T-helper 9 cell (primary cell): Measurements from ENCODE around the gene PALMD.

Source experiments
- DNase-seq: peaks from one replicate; pipeline ENCODE4 v3.0.0-alpha.2; 2020

The PALMD gene

DNA sequence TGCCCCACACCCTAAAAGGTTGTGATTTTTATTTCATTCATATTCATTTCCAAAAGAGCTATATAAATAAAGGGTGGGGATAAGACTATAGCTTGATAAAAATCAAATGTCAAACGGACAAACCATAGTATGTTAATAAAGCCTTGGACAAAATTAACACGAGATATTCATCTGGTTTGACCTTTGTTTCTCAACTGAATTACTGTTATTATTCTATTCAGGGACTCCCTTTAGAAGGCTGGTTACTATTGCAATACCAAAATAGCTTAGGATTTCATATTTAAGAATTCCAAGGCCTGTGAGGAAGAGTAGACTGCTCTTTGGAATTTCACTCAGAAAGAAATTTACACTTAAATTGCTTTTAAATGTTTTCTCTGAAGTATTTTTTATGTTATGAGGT is 10.2 kb upstream of the PALMD start:
- DNase-seq = no peak

DNA sequence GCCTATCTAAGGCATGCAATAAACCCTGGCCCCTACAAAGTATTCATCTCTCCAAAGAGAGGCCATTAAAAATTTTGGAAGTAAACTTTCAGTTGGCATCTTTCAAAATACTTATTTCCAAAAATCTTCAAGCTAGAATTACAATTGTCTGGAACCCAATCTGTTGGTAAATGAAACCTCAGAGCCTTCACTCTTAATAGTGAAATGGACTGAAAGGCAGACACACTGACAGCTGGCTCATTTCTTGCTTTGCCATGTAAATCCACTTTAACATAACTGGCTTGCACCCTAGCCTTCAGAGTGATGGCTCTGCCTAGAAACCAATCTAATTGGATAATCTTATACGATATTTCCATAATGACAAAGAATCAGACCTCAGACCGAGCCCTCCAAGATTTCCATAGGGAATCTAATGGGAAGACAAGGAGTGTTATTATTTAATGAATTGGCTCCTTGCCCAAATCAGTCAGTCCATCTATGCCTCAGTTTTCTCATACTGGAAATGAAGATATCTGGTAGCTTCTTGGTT is 9.2 kb upstream of the PALMD start:
- DNase-seq = no peak

DNA sequence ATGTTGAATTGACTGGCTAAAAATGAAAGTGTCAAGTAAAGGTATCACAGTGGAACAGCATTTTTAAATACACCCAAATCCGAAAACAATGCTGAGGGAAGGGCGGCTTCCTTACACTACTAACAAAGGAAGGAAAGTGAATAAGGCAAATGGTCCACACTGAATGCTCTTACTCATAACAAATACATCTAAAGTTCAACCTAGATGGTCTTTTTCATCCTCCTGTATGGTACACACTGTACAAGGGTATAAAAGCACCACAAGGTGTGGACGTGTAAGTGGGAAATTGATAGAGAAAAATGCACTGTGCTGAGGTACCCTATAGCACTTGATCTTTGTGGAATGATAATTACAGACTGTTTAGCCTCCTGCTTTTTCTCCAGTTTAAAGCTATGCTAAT is 7.1 kb upstream of the PALMD start:
- DNase-seq = no peak

DNA sequence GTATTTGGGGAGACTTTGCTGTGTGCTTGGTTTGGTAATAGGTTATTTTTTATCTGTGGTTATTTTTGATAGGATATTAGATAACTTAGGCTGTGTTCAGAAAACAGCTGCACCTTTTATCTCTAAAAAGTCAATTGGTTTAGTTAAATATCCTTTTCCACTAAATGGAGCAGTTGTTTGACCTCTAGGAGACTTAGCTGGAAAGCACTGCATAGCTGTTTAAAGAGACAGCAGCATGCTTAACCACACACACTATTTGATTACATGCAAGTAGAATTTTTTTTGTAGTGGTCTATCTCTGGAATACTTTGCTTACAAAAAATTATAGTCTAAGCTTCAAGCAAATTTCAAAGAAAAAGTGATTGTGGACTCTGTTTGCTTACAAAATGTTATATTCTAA is 6.5 kb upstream of the PALMD start:
- DNase-seq = no peak

DNA sequence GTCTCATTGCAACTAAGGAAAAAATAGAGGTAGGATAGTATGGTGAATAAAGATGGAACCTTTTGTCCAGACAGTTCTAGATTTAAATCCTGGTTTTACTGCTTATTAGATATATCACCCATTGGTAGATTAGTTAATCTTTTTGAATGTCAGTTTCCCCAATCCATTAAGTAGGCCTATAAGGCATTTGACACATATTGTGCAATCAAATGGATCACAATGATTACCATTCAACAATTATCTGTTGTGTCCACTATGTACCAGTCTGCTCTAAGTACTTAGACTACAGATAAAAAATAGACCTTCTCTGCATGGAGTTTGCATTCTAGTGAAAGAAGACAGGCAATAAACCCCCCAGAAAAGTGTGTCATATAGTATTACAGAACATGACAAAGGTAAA is 6.0 kb upstream of the PALMD start:
- DNase-seq = no peak

DNA sequence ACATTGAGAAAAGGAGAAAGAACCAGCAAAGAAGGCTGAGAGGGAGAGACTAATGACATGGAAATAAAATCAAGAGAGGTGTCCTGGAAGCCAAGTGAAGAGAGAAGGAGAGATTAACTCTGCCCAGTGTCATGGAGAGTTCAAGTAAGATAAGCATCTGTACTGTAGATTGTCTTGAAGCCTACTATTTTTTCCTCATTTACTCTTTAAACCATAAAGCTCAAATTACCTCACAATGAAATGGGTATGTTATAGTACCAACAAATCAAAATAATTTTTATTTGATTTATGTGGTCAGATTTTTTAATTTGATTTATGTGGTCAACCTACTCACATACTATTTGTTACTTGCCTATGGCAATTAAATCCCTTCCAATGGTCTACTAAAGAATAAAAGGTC is 5.2 kb upstream of the PALMD start:
- DNase-seq = no peak

DNA sequence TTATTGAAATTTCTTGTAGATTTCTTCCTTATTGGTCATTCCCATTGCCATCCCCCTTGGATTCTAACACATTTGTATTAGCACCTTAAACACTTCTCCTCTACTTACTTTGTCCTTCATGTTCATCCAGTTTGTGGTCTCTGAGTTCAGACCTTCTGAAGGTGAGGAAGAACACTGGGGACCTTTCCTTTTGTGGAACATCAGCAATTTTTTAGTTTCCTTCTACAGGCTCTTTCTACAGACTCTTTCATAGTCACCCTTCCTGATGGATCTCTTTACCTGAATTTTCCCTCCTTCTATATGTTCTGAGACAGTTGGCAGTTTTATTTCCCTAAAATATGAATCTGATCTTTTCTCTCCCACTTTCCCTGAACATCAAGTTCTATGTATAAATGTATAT is 4.4 kb upstream of the PALMD start:
- no peak for DNase-seq

DNA sequence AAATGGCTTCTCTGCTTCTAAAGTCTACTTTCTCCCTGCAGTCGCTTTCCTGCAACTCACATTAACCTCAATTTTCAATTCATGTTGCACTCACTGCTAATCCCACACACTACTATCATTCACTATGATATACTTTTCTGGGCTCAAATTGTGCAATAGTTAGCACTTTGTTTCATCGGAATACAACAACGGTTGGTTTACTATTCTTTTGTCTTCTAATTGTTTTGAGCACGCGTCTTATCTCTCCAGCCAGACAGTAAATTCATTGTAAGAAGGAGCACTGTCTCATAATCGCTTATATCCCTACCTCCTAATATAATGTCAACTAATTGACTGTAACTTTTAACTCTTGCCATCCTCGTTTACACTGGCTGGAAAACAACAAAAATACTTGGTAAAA is 3.9 kb upstream of the PALMD start:
- DNase-seq = no peak

DNA sequence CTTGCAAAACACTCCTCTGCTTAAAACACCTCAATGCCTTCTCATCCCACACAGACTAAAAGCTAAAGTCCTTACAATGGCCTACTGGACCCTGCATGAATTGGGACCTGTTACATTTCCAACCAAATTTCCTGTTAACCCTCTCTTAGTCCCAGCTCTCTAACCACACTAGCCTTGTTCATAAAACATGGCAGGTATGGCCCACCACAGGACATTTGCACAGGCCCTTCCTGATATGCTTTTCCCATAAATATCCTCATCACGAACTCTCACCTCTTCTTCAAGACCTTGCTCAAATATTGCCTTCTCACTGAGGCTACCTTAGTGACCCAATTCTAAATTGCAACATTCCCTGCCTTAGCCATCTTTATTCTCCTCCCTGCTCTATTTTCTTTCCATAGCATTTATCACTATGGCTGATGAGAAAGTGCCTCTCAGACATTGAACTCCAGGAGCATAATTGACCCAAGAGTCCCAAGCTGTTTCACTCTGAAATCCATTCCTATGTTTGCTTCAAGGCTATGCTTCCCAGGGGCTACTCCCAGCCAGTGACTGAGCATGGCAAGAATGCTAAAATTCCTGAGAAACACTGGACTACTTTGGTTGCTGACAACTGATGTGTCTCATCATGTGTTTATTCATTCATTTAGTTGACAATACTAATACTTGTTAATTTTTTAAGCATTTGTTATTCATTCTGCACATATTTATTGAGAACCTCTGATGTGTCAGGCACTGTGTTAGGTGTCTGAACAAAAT is 2.7 kb upstream of the PALMD start:
- no peak for DNase-seq

DNA sequence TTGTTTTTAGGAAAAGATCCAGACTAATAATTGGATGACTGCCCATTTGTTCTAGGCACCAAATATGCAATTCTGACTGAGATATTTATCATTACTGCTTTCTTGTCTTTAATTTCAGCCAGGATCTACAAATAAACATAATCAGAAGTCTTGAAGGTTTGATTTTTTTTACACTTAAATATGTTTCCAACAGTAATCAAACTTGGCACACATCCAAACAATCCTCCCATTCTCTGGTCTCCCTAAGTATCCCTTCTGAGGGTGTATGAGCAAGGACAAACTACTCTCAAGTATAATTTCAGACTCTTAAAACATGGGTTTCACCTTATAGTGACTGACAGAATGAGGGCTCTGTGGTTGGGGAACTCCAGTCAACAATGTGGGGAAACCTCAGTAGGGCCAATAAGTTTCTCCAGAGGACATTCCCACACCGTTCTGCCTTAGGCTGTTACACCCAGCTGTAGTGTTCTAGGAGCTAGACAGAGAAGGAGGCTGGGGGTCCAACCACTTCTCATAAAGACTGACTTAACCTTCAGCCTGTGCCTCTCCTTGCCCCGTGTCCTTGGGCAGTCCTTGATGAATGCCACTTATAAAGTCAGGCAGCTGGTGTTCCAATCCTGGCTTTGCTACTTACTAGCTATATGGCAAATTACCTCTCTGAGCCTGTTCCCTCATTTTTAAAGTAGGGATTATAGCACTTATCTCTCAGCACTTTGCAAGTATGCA is 1.5 kb upstream of the PALMD start:
- DNase-seq = no peak

DNA sequence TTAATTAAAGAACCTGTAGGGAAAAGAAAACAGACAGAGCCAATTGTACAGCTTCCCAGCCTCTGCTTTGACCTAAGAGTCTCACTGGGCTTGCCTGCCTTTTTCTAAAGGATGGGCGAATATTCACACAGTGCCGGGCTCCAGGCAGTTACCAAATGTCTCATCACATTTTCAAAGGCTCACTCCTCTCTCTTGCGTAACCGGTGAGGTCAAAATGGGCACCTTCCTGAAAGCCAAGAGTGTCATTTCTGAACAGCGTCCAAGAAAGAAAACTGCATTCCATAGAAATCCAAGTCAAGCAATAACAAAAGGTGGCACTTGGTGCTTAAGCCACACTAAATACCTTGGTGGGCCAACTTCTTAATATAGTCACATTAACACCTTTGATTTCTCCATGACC is 710 bp upstream of the PALMD start:
- no peak for DNase-seq

DNA sequence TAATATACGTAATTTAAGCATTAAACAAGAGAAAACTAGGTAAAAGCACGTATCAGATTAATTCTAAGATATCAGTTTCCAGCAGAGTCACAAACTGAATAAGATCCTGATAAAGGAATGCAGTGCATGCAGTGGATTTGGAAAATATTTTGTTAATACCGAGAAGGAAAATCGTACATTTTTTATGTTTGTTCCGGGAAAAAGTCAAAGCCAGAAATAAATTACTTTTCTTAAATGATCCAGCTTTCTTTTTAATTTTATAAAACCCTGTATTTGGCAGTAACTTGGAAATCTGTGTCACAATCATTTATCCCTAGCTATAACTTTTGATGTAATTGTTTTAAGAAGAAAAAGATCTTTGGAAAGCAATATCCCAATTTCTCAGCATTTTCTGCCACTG is 955 bp downstream of the PALMD start:
- no peak for DNase-seq

DNA sequence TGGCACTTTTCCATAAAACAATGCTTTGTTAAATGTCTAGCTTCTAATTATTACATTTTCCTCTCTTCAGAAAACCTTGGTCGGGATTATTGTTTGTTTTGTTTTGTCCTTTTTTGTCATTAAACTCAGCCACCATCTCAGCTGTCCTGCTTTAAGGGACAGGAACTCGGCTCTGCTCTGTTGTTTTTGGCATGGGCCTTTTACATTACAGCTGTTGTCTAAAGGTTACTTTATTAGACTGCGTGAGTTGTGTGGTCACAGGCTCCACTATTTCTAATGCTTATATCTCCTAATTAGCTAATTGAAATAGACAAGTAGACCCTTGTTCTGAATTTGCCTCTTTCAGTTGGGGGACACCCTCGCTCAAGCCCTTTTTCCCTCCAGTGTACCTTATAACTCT is 1.6 kb downstream of the PALMD start:
- no peak for DNase-seq

DNA sequence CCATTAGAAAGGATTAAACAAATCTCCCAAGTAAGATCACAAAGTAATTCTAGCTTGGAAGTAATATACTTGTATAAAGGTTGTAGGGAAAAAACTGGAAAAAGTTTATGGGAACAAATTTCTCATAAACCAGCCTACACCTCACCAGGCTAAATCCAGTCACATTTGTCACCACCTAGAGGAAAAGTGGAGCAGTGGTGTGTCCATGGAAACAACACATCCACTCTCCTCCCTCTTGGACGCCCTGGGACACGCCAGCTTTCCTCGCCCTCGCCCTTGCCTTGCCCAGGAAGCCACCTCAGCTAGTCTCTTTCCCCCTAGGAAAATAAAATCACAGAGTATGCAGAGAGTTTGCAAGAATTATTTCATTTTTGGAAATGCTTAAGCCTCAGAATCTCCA is 2.2 kb downstream of the PALMD start:
- no peak for DNase-seq

DNA sequence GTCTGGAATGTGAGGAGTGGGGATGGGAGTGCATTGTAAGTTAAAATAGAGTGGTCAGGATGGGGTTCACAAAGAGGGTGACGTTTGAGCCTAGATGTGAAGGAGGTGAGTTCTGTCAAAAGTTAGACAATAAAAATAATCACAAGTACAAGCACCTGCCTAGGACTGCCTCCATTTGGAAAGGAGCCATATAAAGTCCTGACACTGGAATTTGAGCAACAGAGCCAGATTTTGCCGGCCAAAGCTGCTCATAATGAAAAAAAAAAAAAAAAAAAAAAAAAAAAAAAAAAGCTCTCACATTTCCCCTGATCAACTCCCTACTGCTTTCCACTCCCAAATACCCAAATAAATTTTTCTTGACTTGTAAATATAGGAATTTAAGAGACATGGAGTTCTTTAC is 4.1 kb downstream of the PALMD start:
- DNase-seq = no peak

DNA sequence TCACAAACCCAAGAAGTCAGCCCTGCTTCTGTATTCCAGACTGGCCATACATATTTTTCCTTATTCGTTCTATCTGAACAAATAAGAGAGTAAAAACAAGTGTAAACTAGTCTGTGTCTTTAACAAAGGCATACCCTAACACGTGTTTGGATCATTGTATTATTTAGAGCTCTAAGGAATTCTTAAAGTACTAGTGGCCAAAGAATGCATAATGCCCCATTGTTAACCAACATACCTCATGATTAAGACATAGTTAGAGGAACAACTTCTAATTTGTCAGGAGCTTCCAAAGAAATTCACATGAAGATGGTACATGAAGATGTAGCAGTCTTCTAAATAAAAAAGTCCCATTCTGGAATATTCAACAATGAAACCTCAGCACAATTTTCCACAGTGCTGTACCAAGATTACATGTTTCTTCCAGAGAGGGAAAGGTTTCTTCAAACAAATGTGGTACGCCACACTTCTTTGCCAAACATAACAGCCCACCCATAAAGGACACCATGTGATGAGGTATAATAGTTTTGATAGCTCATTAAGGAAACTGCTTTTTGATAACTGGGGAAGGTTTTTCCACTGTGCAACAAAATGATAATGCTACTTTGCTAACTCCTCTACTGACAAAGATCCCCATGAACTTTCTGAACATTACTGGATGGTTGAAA is 5.0 kb downstream of the PALMD start:
- DNase-seq = no peak

DNA sequence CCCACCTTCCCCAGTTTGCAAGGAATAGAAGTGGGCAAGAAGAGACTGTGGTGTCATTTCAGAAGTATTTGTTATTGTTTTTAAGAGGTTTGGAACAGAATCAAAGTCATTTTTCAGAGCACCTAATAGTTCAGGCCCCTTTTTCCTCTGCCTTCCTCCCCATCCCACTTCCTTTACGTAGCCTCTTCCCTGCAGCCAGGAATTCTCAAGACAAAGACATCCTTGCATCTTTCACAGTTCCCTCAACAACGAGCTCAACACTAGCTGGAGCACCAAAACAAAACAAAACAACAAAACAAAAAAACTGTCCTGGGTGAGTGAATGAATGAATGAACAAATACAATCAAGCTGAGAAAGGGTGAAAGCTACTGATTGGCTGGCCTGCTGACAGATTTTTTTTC is 7.0 kb downstream of the PALMD start:
- no peak for DNase-seq

DNA sequence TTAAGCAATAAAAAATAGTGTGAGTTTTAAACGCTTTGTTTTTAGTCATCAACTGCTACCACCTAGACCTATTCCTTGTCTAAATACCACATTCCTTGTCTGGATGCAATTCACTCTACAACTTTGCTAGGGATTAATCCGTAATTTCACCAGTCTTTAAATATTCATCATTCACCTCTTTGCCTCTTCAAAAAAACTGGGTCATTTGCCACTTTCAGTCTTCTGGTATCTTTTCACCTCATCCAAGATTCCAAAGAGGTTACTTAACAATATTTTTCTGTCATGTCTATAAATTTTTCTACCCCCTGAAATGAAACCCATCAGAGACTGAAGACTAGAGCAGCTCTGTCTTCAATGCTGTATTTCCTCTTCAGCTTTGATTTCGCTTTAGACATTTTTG is 9.5 kb downstream of the PALMD start:
- no peak for DNase-seq

DNA sequence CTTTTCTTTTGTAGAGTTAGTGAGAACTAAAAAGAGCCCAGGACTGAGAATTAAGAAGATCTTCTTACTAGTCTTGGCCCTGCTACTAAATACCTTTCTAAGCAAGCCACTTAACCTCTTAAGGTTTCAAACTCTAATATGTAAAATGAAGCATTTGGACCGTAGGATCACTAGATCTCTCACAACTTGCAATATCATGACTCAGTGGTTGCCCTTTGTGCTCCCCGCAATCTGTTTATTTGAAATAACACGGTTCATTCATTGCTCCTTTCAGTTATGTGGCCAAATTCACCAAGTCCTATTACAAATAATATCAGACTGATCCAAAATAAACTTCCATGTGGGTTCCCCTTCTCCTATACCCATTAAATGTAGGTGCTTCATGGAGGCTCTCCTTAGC is 10.8 kb downstream of the PALMD start:
- no peak for DNase-seq

DNA sequence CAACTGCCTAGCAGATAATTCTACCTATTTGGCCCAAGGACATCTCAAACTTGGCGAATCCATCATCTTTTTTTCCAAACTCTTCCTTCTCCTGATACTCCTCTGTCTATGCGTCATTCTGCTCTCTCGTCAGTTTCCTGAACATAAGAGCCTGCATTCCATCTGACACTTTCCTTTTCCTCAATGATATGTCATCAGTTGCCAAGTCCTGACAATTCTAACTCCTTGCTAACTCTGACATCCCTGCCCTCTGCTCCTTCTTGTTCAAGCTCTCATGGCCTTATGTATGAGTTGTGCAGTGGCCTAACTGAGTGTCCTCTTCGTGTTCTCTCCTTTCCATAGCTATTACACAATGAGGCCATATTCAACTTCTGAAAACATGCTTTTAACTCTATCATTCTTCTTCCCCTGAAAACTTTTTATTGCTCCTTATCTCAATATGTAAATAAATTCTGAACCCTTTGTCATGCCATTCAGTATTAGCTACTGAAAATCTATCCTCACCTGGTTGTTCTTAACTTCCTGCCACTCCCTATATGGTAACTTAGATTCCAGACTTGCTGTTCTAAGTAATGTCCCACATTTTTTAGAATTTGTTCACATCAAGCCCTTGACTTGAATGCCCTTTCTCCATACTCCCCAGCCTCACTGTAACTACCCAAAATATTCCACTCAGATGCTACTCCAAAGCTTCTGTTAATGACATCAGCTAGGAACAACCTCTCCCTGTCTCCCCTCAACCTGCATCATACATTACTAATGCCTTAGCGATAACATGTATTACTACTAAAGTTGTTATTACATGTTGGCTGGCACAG is 11.5 kb downstream of the PALMD start:
- no peak for DNase-seq

DNA sequence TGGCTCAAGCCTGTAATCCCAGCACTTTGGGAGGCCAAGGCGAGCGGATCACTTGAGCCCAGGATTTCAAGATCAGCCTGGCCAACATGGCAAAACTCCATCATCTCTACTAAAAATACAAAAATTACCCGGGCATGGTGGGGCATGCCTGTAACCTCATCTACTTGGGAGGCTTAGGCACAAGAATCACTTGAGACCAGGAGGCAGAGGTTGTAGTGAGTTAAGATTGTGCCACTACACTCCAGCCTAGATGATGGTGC is 12.0 kb downstream of the PALMD start:
- DNase-seq = no peak

DNA sequence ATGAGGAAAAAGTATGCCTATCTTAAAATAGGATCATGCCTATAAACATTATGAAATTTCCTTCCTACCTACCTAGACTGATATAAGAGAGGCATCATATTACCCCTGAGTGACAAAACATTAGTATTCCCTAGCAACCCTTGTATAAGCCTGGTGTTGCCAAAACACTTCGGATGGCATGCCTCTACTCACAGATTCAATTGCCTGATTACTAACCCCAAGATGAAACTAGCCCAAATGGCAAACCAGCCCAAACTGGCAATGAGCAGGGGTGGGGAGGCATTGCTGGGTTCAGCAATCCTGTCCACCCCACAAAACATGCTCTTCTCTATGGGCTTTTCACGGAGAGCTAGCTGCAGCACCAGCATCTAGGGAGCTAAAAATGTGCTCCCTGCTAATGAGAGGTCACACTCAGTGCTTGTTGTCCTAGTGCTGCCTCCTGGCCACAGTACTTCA is 13.9 kb downstream of the PALMD start:
- no peak for DNase-seq

DNA sequence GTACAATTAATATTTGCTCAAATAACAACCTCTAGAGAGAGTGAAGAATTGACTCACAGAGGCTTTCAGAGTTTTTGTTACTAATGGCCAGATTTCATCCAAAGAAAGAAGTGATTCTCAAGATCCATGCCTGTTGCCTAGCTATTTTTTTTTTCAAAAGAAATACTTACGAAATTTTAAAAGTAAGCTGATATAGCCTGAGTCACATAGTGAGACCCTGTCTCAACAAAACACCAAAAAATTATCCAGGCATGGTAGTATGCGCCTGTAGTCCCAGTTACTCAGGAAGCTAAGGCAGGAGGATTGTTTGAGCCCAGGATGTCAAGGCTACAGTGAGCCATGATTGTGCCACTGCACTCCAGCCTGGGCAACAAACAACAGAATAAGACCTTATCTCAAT is 14.6 kb downstream of the PALMD start:
- DNase-seq = no peak
